Memory B cell (primary cell): ENCODE data around the gene UROC1.
A peak's percentile ranks its signal among the peaks of the same experiment; 100 is the strongest.

ENCODE experiments used
- ATAC-seq: fragments of 150-1000 bp; cut with Tn5 transposase; 2 replicates; pipeline ENCODE4 v1.10.0; 2021; ENCODE audit warnings: low read depth, mild to moderate bottlenecking, moderate library complexity
- DNase-seq, 2 donors: peaks; one replicate each; pipeline ENCODE4 v3.0.0; 2022; ENCODE audit warnings: low spot score in 2 of 2
- H3K27ac Mint-ChIP-seq: one replicate; pipeline ENCODE4 v1.8.0; 2022; ENCODE audit warnings: mild to moderate bottlenecking, moderate library complexity, mixed read lengths
- H3K27me3 Mint-ChIP-seq: one replicate; pipeline ENCODE4 v1.8.0; 2022; ENCODE audit warnings: mixed read lengths
- H3K36me3 Mint-ChIP-seq: one replicate; pipeline ENCODE4 v1.8.0; 2022; ENCODE audit warnings: mild to moderate bottlenecking, mixed read lengths
- H3K4me1 Mint-ChIP-seq: one replicate; pipeline ENCODE4 v1.8.0; 2022; ENCODE audit warnings: mixed read lengths
- H3K4me3 Mint-ChIP-seq: one replicate; pipeline ENCODE4 v1.8.0; 2022; ENCODE audit warnings: mild to moderate bottlenecking, moderate library complexity, mixed read lengths
- H3K9me3 Mint-ChIP-seq: one replicate; pipeline ENCODE4 v1.8.0; 2022; ENCODE audit warnings: mixed read lengths

The UROC1 gene

GRCh38 chr3:126494204-126494969 lies 23.2 kb downstream of the UROC1 start:
- H3K9me3 Mint-ChIP-seq = no peaks in the 10 kb centered on the region
- DNase-seq (no peak), ATAC-seq (no peak)
- no peak overlapping the region for H3K4me3 Mint-ChIP-seq
- H3K4me1 Mint-ChIP-seq = peaks cover 5% of the 10 kb centered on the region
- no peaks in the 10 kb centered on the region for H3K27me3 Mint-ChIP-seq
- no peak overlapping the region for H3K27ac Mint-ChIP-seq
- H3K36me3 Mint-ChIP-seq = no peaks in the 10 kb centered on the region

GRCh38 chr3:126493739-126494138 lies 23.8 kb downstream of the UROC1 start:
- Mint-ChIP-seq H3K27ac (no peak overlapping the region), H3K36me3 (no peaks in the 10 kb centered on the region), H3K27me3 (no peaks in the 10 kb centered on the region), H3K4me3 (no peak overlapping the region), H3K4me1 (peaks cover 5% of the 10 kb centered on the region), H3K9me3 (no peaks in the 10 kb centered on the region)
- peak; percentile 34 for ATAC-seq
- no peak for DNase-seq

GRCh38 chr3:126493051-126493450 lies 24.5 kb downstream of the UROC1 start:
- Mint-ChIP-seq H3K4me1 (peaks cover 5% of the 10 kb centered on the region), H3K9me3 (no peaks in the 10 kb centered on the region), H3K36me3 (no peaks in the 10 kb centered on the region), H3K27me3 (no peaks in the 10 kb centered on the region), H3K4me3 (no peak overlapping the region), H3K27ac (no peak overlapping the region)
- DNase-seq (no peak), ATAC-seq (no peak)

- no peaks in the 10 kb centered on the region for H3K9me3 Mint-ChIP-seq
- DNase-seq (no peak), ATAC-seq (no peak)
- peaks cover 9% of the 10 kb centered on the region for H3K4me1 Mint-ChIP-seq
- no peak overlapping the region for H3K27ac Mint-ChIP-seq
- H3K27me3 Mint-ChIP-seq = peaks cover under 1% of the 10 kb centered on the region
- no peak overlapping the region for H3K4me3 Mint-ChIP-seq
- H3K36me3 Mint-ChIP-seq = no peaks in the 10 kb centered on the region
These were observed 26.2 kb downstream of the UROC1 start for GRCh38 chr3:126491221-126492013.

GRCh38 chr3:126490619-126491018 lies 27.0 kb downstream of the UROC1 start:
- Mint-ChIP-seq H3K36me3 (no peaks in the 10 kb centered on the region), H3K9me3 (no peaks in the 10 kb centered on the region), H3K27me3 (peaks cover 3% of the 10 kb centered on the region), H3K4me3 (no peak overlapping the region), H3K4me1 (peaks cover 11% of the 10 kb centered on the region), H3K27ac (no peak overlapping the region)
- ATAC-seq (no peak), DNase-seq (no peak)

- peaks cover 3% of the 10 kb centered on the region for H3K27me3 Mint-ChIP-seq
- H3K4me3 Mint-ChIP-seq = no peak overlapping the region
- no peak for ATAC-seq
- DNase-seq = no peak
- no peaks in the 10 kb centered on the region for H3K36me3 Mint-ChIP-seq
- H3K4me1 Mint-ChIP-seq = peaks cover 9% of the 10 kb centered on the region
- H3K9me3 Mint-ChIP-seq = no peaks in the 10 kb centered on the region
- H3K27ac Mint-ChIP-seq = no peak overlapping the region
These were observed 28.5 kb downstream of the UROC1 start for GRCh38 chr3:126488886-126489569.

- peaks cover 3% of the 10 kb centered on the region for H3K27me3 Mint-ChIP-seq
These were observed 29.4 kb downstream of the UROC1 start for GRCh38 chr3:126488185-126488584.

GRCh38 chr3:126487151-126487771 lies 30.3 kb downstream of the UROC1 start:
- H3K9me3 Mint-ChIP-seq = no peaks in the 10 kb centered on the region
- H3K4me1 Mint-ChIP-seq = peaks cover 6% of the 10 kb centered on the region
- DNase-seq (no peak), ATAC-seq (no peak)
- H3K27ac Mint-ChIP-seq = no peak overlapping the region
- peaks cover 3% of the 10 kb centered on the region for H3K27me3 Mint-ChIP-seq
- no peak overlapping the region for H3K4me3 Mint-ChIP-seq
- no peaks in the 10 kb centered on the region for H3K36me3 Mint-ChIP-seq

More at GRCh38 chr3:126488185-126488584, 29.4 kb downstream of the UROC1 start:
- Mint-ChIP-seq H3K4me3 (no peak overlapping the region), H3K9me3 (no peaks in the 10 kb centered on the region), H3K27ac (no peak overlapping the region), H3K36me3 (no peaks in the 10 kb centered on the region), H3K4me1 (peaks cover 6% of the 10 kb centered on the region)
- ATAC-seq = no peak
- no peak for DNase-seq

- Mint-ChIP-seq H3K36me3 (no peaks in the 10 kb centered on the region), H3K27me3 (peaks cover 3% of the 10 kb centered on the region), H3K9me3 (no peaks in the 10 kb centered on the region), H3K4me1 (peaks cover 6% of the 10 kb centered on the region), H3K4me3 (no peak overlapping the region), H3K27ac (no peak overlapping the region)
- DNase-seq (no peak), ATAC-seq (no peak)
These were observed 31.2 kb downstream of the UROC1 start for GRCh38 chr3:126486360-126486847.

- Mint-ChIP-seq H3K27ac (no peak overlapping the region), H3K9me3 (no peaks in the 10 kb centered on the region), H3K4me1 (peaks cover 6% of the 10 kb centered on the region), H3K36me3 (no peaks in the 10 kb centered on the region), H3K27me3 (peaks cover 3% of the 10 kb centered on the region), H3K4me3 (no peak overlapping the region)
- ATAC-seq (no peak), DNase-seq (no peak)
These were observed 31.6 kb downstream of the UROC1 start for GRCh38 chr3:126485956-126486355.

- Mint-ChIP-seq H3K4me3 (no peak overlapping the region), H3K36me3 (no peaks in the 10 kb centered on the region), H3K4me1 (peaks cover 6% of the 10 kb centered on the region), H3K9me3 (no peaks in the 10 kb centered on the region), H3K27ac (no peak overlapping the region), H3K27me3 (peaks cover 3% of the 10 kb centered on the region)
- ATAC-seq = no peak
- no peak for DNase-seq
These were observed 32.2 kb downstream of the UROC1 start for GRCh38 chr3:126485176-126485897.

GRCh38 chr3:126484662-126485061 lies 32.9 kb downstream of the UROC1 start:
- H3K36me3 Mint-ChIP-seq = no peaks in the 10 kb centered on the region
- peaks cover 6% of the 10 kb centered on the region for H3K4me1 Mint-ChIP-seq
- no peak overlapping the region for H3K4me3 Mint-ChIP-seq
- H3K27ac Mint-ChIP-seq = no peak overlapping the region
- H3K27me3 Mint-ChIP-seq = peaks cover 3% of the 10 kb centered on the region
- ATAC-seq = no peak
- no peaks in the 10 kb centered on the region for H3K9me3 Mint-ChIP-seq
- DNase-seq = no peak

- H3K4me3 Mint-ChIP-seq = no peak overlapping the region
These were observed 33.4 kb downstream of the UROC1 start for GRCh38 chr3:126484148-126484547.

More at GRCh38 chr3:126484148-126484547, 33.4 kb downstream of the UROC1 start:
- H3K27ac Mint-ChIP-seq = no peak overlapping the region
- peaks cover 6% of the 10 kb centered on the region for H3K4me1 Mint-ChIP-seq
- DNase-seq (no peak), ATAC-seq (no peak)
- H3K27me3 Mint-ChIP-seq = peaks cover 3% of the 10 kb centered on the region
- no peaks in the 10 kb centered on the region for H3K9me3 Mint-ChIP-seq
- no peaks in the 10 kb centered on the region for H3K36me3 Mint-ChIP-seq
